ENCODE results near the gene KLHL5.

KLHL5 gene

DNA sequence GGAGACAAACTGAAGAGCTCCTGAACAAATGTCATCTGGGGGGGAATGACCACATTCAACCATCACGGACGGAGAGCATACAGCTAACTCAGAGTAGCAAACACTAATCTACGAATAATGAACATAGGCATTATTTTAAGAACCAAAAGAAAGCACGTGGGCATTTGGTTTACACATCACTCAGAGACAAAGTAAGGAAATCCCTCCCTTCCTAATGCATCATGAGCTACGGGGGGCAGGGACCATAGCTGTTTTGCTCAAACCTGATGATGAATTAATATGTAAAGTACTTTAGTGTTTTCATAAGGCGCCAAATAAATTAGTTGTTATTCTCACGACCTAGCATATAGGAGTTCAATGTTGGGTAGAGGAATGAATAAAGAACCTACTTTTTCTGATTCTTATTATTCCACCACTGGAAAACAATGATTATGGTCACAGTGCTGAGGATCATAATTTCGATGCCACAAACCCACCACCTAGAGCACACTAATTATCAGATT, 18.1 kb upstream of the KLHL5 start:
- Histone ChIP-seq H3K4me2 (ENCODE audit: low read length) (peak overlapping the region; percentile 43), H2AFZ (peak overlapping the region; percentile 66), H3K4me3 (ENCODE audit: low read depth, low read length) (peak overlapping the region; percentile 20), H3K4me1 (no peaks in the 10 kb centered on the region), H3K27me3 (ENCODE audit: control insufficient read depth, insufficient read depth, low read length) (no peaks in the 10 kb centered on the region), H3K9ac (no peak overlapping the region), H3K27ac (peak overlapping the region; percentile 74), H3K36me3 (ENCODE audit: control insufficient read depth, insufficient read depth, low read length) (no peaks in the 10 kb centered on the region), H3K79me2 (no peaks in the 10 kb centered on the region), H3K9me3 (ENCODE audit: control insufficient read depth, low read length) (no peaks in the 10 kb centered on the region)
- TF ChIP-seq, protein P1, sequence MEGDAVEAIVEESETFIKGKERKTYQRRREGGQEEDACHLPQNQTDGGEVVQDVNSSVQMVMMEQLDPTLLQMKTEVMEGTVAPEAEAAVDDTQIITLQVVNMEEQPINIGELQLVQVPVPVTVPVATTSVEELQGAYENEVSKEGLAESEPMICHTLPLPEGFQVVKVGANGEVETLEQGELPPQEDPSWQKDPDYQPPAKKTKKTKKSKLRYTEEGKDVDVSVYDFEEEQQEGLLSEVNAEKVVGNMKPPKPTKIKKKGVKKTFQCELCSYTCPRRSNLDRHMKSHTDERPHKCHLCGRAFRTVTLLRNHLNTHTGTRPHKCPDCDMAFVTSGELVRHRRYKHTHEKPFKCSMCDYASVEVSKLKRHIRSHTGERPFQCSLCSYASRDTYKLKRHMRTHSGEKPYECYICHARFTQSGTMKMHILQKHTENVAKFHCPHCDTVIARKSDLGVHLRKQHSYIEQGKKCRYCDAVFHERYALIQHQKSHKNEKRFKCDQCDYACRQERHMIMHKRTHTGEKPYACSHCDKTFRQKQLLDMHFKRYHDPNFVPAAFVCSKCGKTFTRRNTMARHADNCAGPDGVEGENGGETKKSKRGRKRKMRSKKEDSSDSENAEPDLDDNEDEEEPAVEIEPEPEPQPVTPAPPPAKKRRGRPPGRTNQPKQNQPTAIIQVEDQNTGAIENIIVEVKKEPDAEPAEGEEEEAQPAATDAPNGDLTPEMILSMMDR (IDR thresholded peaks at IDR 0.05), result no peak

DNA sequence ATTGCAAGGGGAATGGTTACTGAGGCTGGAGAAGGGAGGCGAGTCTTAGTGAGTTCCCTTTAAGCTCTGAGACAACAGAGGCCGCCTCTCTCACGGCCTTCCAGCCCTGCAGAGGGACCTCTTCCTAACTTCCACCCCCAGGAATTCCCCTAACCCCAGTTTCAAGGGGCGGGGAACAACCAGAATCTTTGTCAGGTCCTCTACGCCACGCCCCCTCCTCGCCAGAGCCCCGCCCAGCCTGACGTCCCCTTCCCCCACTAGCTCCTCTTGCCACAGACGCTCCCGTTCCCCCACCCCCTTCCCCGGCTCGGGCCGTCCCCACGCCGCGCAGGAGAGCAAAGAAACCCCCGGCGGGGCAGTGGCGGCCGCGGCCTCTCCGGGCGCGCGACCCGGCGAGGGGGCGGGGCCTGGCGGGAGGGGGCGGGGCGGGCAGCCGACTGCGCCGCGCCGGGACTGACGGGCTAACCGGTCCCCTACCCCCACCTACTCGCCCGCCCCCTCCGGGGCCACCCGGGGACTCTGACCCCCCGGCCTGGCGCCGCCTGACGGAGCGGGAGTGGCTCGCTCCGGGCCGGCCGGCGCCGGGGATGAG, 17.6 kb upstream of the KLHL5 start:
- no peak overlapping the region for H3K9ac ChIP-seq
- no peaks in the 10 kb centered on the region for H3K4me1 ChIP-seq
- H3K9me3 ChIP-seq (ENCODE audit: control insufficient read depth, low read length), result no peaks in the 10 kb centered on the region
- H2AFZ ChIP-seq, result peak overlapping the region; percentile 66
- H3K4me3 ChIP-seq (ENCODE audit: low read depth, low read length), result peak overlapping the region; percentile 20
- H3K36me3 ChIP-seq (ENCODE audit: control insufficient read depth, insufficient read depth, low read length), result no peaks in the 10 kb centered on the region
- peak overlapping the region; percentile 74 for H3K27ac ChIP-seq
- TF ChIP-seq, protein P1 (IDR thresholded peaks at IDR 0.05), result no peak
- no peaks in the 10 kb centered on the region for H3K27me3 ChIP-seq (ENCODE audit: control insufficient read depth, insufficient read depth, low read length)
- H3K79me2 ChIP-seq, result no peaks in the 10 kb centered on the region
- H3K4me2 ChIP-seq (ENCODE audit: low read length), result peak overlapping the region; percentile 43

DNA sequence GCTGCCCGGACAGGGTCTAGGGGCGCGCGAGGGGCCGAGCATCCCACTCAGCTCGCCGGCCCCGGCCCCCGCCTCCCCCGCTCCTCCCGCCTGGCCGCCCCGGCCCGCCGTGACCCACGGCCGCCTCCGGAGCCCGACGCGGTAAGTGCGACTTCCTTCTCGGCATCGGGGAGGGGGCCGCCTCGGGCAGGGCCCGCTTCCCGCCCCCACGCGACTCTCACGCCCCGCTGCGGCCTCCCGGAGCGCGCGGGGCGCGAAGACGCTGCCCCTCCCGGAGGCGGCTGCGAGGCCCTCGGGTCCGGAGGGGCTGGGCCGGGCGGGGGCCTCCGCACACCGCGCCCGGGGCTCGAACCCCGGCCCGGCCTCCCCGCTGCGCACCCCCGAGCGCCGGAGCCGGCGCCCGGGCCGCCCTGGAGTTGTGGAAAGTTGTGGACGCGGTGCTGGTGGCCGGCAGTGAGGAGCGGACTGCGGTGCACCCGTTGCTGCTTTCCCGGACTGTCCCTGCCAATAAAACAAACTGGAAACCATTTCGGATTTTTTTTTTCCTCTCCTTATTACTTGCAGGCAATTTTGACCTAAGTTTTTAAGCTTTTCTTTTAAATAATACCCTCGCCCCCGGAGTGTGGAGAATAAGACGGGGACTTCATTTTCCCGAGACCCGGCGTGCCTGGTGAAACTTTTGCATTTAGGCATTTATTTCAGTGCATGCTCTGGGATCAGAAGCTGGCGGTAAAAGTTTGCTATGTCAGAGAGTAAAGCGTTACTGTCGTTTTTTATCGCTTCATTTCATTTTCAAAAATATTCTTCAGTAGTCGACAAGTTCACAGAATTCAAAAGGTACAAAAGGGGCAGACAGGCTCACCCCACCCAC, 16.8 kb upstream of the KLHL5 start:
- no peak overlapping the region for H3K9ac ChIP-seq
- peak overlapping the region; percentile 60 for H3K4me2 ChIP-seq (ENCODE audit: low read length)
- H3K4me1 ChIP-seq, result no peaks in the 10 kb centered on the region
- no peaks in the 10 kb centered on the region for H3K9me3 ChIP-seq (ENCODE audit: control insufficient read depth, low read length)
- TF ChIP-seq, protein P1 (IDR thresholded peaks at IDR 0.05), result no peak
- H3K27me3 ChIP-seq (ENCODE audit: control insufficient read depth, insufficient read depth, low read length), result no peaks in the 10 kb centered on the region
- peak overlapping the region; percentile 33 for H2AFZ ChIP-seq
- H3K27ac ChIP-seq, result peak overlapping the region; percentile 29
- peak overlapping the region; percentile 74 for H3K4me3 ChIP-seq (ENCODE audit: low read depth, low read length)
- no peaks in the 10 kb centered on the region for H3K36me3 ChIP-seq (ENCODE audit: control insufficient read depth, insufficient read depth, low read length)
- H3K79me2 ChIP-seq, result no peaks in the 10 kb centered on the region

DNA sequence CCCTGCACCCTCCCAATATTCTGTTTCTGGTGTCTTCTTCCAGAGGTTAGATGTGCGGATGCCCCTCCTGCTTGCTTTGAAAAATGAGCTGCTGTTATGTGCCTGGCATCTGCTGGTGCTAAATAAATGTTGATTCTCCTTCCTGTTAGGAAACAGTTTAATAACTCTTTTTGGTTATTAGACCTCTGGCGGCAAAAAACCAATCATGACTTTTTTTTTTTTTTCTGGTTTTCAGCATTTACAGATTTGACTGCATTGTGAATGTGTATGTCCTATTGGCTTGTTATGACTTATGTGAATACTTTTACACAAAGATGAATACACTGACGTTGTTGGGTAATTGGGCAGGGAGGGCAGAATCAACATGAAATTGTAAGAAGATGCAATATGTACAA, 16.2 kb upstream of the KLHL5 start:
- H3K4me1 ChIP-seq, result no peaks in the 10 kb centered on the region
- TF ChIP-seq, protein P1 (IDR thresholded peaks at IDR 0.05), result no peak
- no peak overlapping the region for H3K9ac ChIP-seq
- H3K4me3 ChIP-seq (ENCODE audit: low read depth, low read length), result no peak overlapping the region
- no peaks in the 10 kb centered on the region for H3K27me3 ChIP-seq (ENCODE audit: control insufficient read depth, insufficient read depth, low read length)
- peak overlapping the region; percentile 60 for H3K4me2 ChIP-seq (ENCODE audit: low read length)
- no peak overlapping the region for H2AFZ ChIP-seq
- H3K36me3 ChIP-seq (ENCODE audit: control insufficient read depth, insufficient read depth, low read length), result no peaks in the 10 kb centered on the region
- H3K9me3 ChIP-seq (ENCODE audit: control insufficient read depth, low read length), result no peaks in the 10 kb centered on the region
- H3K79me2 ChIP-seq, result no peaks in the 10 kb centered on the region
- H3K27ac ChIP-seq, result peak overlapping the region; percentile 29
